Activated CD4-positive, alpha-beta T cell treated with anti-CD3 and anti-CD28 coated beads for 24 hours (primary cell): Measurements from ENCODE around the gene FGF11.
"Not testable (repeated sequence)": the region's sequence is repeated elsewhere in the genome, so short reads cannot be mapped to it uniquely, and the experiment has no call there.

Experiments used
- DNase-seq, 2 donors: peaks; one replicate each; pipeline ENCODE4 v3.0.0-alpha.2; 2020; ENCODE audit warnings: low read depth in 2 of 2

The FGF11 gene

DNA sequence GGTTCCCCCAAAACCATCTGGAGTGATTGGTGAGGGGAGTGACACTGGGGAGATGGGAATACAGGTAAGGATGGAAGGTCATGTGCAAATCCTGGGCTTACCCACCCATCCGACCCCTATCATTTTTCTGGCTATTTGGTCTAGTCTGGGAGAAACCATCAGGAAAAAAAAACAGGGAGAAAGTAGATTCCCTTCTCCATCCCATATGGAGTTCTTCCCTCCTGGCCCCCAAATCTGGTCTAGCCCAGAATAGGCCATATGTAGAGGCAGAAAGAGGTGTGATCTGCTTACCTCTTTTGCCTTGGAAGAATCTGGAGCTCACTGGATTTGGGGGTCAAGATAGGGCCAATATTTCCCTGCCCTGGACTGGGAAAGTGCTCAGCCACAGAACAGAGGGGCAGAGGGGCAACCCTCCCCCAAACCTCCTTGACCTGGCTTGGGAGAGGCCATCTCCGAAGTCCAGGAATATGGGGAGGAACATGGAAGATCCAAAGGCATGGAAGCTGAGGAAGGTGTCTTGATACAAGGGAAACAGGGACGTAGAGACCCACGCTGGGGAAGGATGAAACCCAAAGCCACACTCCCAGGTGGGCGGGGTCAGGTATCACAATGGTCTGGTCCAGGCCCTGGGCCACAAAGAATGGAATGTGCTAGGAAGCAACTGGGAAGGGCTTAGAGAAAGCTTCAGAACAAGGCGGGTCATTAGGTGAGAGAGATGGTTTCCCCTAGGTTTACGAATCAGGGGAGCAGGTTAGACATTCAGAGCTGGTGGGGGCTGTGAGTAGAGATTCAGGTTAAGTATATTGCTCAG is 21.7 kb downstream of the FGF11 start:
- DNase-seq, result no peak

DNA sequence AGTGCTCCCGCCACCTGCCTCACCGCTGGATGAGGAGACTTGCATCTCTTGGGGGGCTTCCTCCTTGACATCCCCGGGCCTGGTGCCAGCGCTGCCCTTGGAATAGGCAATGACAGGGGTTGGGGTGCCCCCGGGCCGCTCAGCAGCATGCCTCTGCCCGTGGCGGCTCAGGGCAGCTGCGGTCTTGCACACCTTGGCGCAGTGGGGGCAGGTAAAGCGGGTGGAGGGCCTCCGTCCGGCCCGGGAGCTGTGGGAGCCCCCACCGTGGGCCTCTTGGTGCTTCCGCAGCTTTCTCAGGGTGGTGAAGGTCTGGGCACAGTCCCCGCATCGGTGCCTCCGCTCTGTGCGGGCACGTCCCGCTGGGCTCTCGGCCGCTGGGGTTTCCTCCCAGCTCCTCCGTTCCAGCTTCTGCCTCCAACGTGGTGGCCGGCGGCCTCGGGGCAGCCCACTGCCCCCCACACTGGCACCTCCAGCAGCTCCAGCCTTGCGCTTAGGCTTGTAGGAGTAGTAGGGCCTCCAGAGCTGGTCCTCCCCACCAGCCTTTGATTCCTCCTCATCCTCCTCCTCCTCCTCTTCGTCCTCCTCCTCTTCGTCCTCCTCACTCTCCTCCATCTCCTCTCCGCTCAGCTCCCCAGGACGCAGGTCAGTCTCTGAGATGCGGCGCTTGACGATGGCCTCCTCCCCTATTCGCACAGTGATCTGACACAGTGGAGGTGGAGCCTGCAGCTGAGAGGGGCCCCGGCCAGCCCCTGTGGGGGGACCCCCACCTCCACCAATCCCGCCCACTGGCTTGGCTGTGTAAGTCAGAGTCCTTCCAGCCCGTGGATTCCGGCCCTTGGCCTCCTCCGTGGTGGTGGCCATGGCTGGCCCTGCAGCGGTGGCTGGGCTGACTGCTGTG is 23.4 kb downstream of the FGF11 start:
- no peak for DNase-seq

- DNase-seq, result no peak
Observed at GRCh38 chr17:7463372-7463846, 24.1 kb downstream of the FGF11 start.

DNA sequence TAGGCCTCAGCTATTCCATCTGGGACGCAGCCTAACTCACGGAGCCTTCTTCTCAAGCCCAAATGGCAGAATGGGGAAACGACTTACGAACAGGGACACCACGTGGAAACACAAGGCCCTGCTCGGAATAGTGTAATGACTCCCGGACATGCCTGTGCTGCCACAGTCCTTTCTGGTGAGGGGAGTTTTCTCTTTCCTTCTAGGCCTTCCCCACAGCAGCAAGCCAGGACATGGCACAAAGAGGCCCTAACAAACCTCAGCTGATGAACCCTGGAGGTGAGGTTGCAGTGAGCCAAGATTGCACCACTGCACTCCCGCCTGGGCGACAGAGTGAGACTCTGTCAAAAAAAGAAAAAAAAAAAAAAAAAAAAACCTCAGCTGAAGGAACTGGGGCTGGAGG is 24.8 kb downstream of the FGF11 start:
- DNase-seq, result no peak

- DNase-seq, result no peak
Observed at GRCh38 chr17:7465597-7466275, 26.4 kb downstream of the FGF11 start.

- DNase-seq, result no peak
Observed at GRCh38 chr17:7466318-7466638, 27.0 kb downstream of the FGF11 start.

DNA sequence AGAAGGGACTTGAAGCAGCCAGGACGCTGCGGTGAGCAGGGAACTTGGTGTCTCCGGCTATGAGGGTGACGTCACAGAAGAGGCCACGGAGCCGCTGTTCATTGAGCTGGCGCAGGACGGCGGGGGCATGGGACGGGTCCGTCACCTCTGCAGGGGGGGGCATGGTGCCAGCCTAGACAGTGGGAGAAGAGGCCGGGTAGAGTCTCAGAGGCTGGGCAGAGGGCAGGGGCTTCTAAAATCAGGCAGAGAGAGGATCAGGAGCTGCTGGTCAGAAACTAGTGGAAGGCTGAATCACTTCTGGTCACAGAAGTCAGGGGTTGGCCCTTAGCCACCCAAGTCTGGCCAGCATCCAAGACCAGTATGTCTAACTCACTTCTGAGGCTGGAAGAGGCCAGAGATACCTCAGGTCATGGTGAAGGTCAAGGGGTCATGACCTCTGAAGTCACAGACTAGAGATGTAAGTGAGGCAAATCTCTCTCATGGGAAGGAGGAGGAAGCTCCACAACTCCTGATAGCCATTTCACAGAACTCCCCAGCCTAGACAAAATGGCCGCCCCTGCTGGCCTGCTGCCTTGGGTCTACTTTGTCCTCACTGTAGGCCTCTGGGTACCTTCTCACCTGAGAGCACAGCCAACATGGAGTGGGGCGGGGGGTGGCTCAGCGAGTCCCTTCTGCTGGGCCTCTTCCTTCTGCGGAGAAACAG is 27.5 kb downstream of the FGF11 start:
- DNase-seq, result no peak

GRCh38 chr17:7467498-7467897 is 28.2 kb downstream of the FGF11 start:
- no peak for DNase-seq

GRCh38 chr17:7468290-7468689 is 29.0 kb downstream of the FGF11 start:
- DNase-seq, result no peak

DNA sequence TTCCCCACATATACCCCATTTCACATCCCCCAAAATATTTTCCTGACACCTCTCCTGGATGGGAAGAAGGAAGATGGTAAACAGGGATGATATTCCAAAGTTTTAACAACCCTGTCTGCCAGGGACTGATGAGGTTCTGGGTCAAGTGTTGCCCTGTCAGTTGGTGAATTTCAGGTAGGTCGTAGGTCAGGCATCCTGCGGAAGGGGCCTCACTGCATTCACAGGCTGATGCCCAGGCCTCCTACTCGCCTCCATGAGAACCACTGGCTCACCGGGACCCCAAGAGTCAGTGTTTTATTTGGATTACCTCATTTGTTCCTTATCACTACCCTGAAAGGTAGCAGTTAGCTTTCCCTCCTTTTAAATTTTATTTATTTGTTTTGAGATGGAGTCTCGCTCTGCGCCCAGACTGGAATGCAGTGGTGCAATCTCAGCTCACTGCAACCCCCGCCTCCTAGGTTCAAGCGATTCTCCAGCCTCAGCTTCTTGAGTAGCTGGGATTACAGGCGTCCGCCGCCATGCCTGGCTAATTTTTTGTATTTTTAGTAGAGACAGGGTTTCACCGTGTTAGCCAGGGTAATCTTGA is 29.6 kb downstream of the FGF11 start:
- no peak for DNase-seq

DNA sequence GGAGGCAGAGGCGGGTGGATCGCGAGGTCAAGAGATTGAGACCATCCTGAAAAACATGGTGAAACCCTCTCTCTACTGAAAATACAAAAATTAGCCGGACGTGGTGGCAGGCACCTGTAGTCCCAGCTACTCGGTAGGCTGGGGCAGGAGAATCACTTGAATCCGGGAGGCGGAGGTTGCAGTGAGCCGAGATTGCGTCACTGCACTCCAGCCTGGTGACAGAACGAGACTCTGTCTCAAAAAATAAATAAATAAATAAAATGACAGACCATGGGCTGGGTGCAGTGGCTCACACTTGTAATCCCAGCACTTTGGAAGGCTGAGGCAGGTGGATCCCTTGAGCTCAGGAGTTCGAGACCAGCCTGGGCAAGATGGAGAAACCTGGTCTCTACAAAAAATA is 30.5 kb downstream of the FGF11 start:
- DNase-seq, result not testable (repeated sequence)

- not testable (repeated sequence) for DNase-seq
Observed at GRCh38 chr17:7470457-7470973, 31.2 kb downstream of the FGF11 start.

GRCh38 chr17:7471729-7472128 is 32.4 kb downstream of the FGF11 start:
- DNase-seq, result no peak

DNA sequence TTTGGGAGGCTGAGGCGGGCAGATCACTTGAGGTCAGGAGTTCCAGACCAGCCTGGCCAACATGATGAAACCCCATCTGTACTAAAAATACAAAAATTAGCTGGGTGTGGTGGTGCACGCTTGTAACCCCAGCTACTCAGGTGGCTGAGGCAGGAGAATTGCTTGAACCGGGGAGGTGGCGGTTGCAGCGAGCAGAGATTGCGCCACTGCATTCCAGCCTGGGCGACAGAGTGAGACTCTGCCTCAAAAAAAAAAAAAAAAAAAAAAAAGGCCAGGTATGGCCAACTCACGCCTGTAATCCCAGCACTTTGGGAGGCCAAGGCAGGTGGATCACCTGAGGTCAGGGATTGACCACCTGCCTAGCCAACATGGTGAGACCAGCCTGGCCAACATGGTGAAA is 35.5 kb downstream of the FGF11 start:
- not testable (repeated sequence) for DNase-seq

- DNase-seq, result no peak
Observed at GRCh38 chr17:7475764-7476422, 36.6 kb downstream of the FGF11 start.

- no peak for DNase-seq
Observed at GRCh38 chr17:7476494-7476893, 37.2 kb downstream of the FGF11 start.

- no peak for DNase-seq
Observed at GRCh38 chr17:7476951-7477350, 37.6 kb downstream of the FGF11 start.

DNA sequence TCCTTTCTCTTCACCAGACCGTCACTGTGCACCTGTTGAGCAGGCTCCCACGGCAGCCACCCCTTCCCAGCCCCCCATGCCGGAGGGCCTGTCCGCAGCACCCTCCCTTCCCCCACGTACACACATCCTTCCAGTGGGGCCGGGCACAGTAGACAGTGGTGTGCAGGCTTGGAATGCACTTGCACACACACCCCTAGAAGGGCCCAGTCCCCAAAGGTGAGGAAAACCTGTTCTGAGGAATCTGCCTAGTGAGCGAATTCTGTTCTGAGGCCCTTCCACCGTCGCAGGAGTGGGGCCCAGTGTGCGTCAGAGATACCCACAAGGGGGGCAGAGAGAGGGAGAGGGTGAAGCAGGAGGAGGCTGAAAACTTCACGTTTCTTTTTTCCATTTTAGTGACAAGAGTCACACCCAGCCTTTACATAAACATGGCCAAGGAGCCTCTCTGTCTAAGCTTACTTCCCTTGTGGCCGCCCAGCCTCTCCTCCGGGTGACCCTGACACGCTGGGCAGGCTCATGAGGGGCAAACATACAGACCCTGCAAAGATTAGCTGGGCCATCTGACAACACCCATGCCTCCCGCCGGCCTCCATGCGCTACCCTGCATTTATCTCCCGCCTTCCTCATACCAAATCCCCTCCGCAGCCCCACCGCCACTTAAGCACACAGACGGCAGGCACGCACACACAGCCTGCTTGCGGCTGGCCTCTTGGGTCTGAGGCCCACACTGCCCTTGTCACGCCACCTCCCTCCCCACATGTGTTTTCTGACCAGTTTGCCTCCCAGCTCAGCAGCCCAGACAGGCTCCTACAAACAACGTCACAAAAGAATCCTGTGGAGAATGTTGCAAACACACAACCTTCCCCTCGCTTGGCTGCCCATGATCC is 38.3 kb downstream of the FGF11 start:
- no peak for DNase-seq
